WTC11 (cell line): ENCODE data around the gene PCID2. TPM values are rescaled to one million over a fixed set of nuclear protein-coding genes. Genes with fewer than 3 reads are reported as not detected.

ENCODE experiments used
- ATAC-seq: fragments of 200-7000 bp; cut with Tn5 transposase; 2 replicates; pipeline ENCODE4 v1.10.0; 2021; ENCODE audit warnings: mild to moderate bottlenecking, moderate library complexity
- CTCF ChIA-PET: fragments of 300-600 bp; sonication (Branson Sonifier 250); formaldehyde crosslinking; loops from one replicate; lab custom pipeline; 2021; ENCODE audit warnings: antibody characterized with exemption; lab: Charles Lee
- POLR2A ChIA-PET: fragments of 350-600 bp; sonication (Branson Sonifier 250); formaldehyde crosslinking; loops from one replicate; lab custom pipeline; 2021; ENCODE audit warnings: antibody characterized with exemption; lab: Charles Lee
- DNase-seq: peaks from one replicate; pipeline ENCODE4 v3.0.0; 2021; ENCODE audit warnings: low spot score
- H3K27ac Mint-ChIP-seq: 2 replicates; pipeline ENCODE4 v1.8.0; 2021; ENCODE audit warnings: mixed read lengths
- H3K27me3 Mint-ChIP-seq: 2 replicates; pipeline ENCODE4 v1.8.0; 2021; ENCODE audit warnings: low read depth, mild to moderate bottlenecking, moderate library complexity, mixed read lengths
- H3K36me3 Mint-ChIP-seq: 2 replicates; pipeline ENCODE4 v1.8.0; 2021; ENCODE audit warnings: mixed read lengths
- H3K4me1 Mint-ChIP-seq: 2 replicates; pipeline ENCODE4 v1.8.0; 2022; ENCODE audit warnings: mixed read lengths
- H3K4me3 Mint-ChIP-seq: 2 replicates; pipeline ENCODE4 v1.8.0; 2021; ENCODE audit warnings: mild to moderate bottlenecking, moderate library complexity, mixed read lengths
- H3K9me3 Mint-ChIP-seq: 2 replicates; pipeline ENCODE4 v1.8.0; 2021; ENCODE audit warnings: mixed read lengths
- ATF2 ChIP-seq: sonication (generic); formaldehyde crosslinking; IDR thresholded peaks from 2 replicates; pipeline ENCODE4 v1.8.1; 2022; ENCODE audit warnings: low read depth, missing genetic modification reagents, borderline replicate concordance
- ATF6 ChIP-seq: sonication (generic); formaldehyde crosslinking; IDR thresholded peaks from 2 replicates; pipeline ENCODE4 v1.8.1; 2023; ENCODE audit warnings: mild to moderate bottlenecking, missing genetic modification reagents
- CDX4 ChIP-seq: fragments of 250-450 bp; sonication (Bioruptor Pico); IDR thresholded peaks from 2 replicates; pipeline ENCODE4 v1.9.0; 2021; ENCODE audit warnings: moderate library complexity, mild to moderate bottlenecking, inconsistent platforms, borderline replicate concordance
- ESRRA ChIP-seq: sonication (generic); formaldehyde crosslinking; IDR thresholded peaks from 2 replicates; pipeline ENCODE4 v1.8.1; 2022; ENCODE audit warnings: mild to moderate bottlenecking, missing genetic modification reagents, borderline replicate concordance
- GTF2I ChIP-seq: fragments of 250-450 bp; sonication (Bioruptor Pico); conservative IDR thresholded peaks from 2 replicates; pipeline ENCODE4 v1.4.0; 2021; ENCODE audit warnings: mild to moderate bottlenecking
- IRF1 ChIP-seq: sonication (generic); formaldehyde crosslinking; IDR thresholded peaks from 2 replicates; pipeline ENCODE4 v1.8.0; 2023; ENCODE audit warnings: missing genetic modification reagents
- MYBL2 ChIP-seq: sonication (generic); formaldehyde crosslinking; IDR thresholded peaks from 2 replicates; pipeline ENCODE4 v1.8.1; 2023; ENCODE audit warnings: mild to moderate bottlenecking, moderate library complexity, missing genetic modification reagents
- OVOL2 ChIP-seq: fragments of 250-450 bp; sonication (Bioruptor Pico); IDR thresholded peaks from 2 replicates; pipeline ENCODE4 v1.9.0; 2021; ENCODE audit warnings: mild to moderate bottlenecking, borderline replicate concordance
- PRDM15 ChIP-seq: sonication (generic); formaldehyde crosslinking; IDR thresholded peaks from 2 replicates; pipeline ENCODE4 v1.8.0; 2022; ENCODE audit warnings: missing genetic modification reagents
- RELA ChIP-seq: sonication (generic); formaldehyde crosslinking; IDR thresholded peaks from 2 replicates; pipeline ENCODE4 v1.8.1; 2022; ENCODE audit warnings: missing genetic modification reagents, mild to moderate bottlenecking, borderline replicate concordance
- TCF7 ChIP-seq: sonication (generic); formaldehyde crosslinking; IDR thresholded peaks from 2 replicates; pipeline ENCODE4 v1.8.0; 2022; ENCODE audit warnings: mild to moderate bottlenecking, low read depth, missing genetic modification reagents, moderate library complexity
- ZNF263 ChIP-seq: sonication (generic); formaldehyde crosslinking; IDR thresholded peaks from 2 replicates; pipeline ENCODE4 v1.8.1; 2022; ENCODE audit warnings: low read depth, mild to moderate bottlenecking, moderate library complexity, missing genetic modification reagents
- ZNF317 ChIP-seq: sonication (generic); formaldehyde crosslinking; IDR thresholded peaks from 2 replicates; pipeline ENCODE4 v1.8.1; 2023; ENCODE audit warnings: low read depth, mild to moderate bottlenecking, moderate library complexity, missing genetic modification reagents, borderline replicate concordance
- ZNF423 ChIP-seq: fragments of 250-450 bp; sonication (Bioruptor Pico); IDR thresholded peaks from 2 replicates; pipeline ENCODE4 v2.1.2; 2022; ENCODE audit warnings: mild to moderate bottlenecking, moderate library complexity
- ZNF671 ChIP-seq: fragments of 250-450 bp; sonication (Bioruptor Pico); IDR thresholded peaks from 2 replicates; pipeline ENCODE4 v1.8.0; 2021; ENCODE audit warnings: mild to moderate bottlenecking
- total RNA-seq: library from RNA; stranded (reverse); gene quantifications from 3 replicates; pipeline ENCODE4 v1.2.3, GENCODE V29; 2021

PCID2 gene
- total RNA-seq, 1 experiment from 2014 or later: 69.4 TPM

- CTCF ChIA-PET: interaction anchor here (0.7 to 1.2 kb wide), 2 partner anchors 13 to 283 kb away, joined by 4 to 5 read pairs; no protein-coding TSS in a partner anchor
- POLR2A ChIA-PET: no interaction called here
- H3K4me1 Mint-ChIP-seq: no peaks in the 10 kb centered on the region
- peaks cover 87% of the 10 kb centered on the region for H3K36me3 Mint-ChIP-seq
- DNase-seq: no peak
- no peaks in the 10 kb centered on the region for H3K9me3 Mint-ChIP-seq
- no peak overlapping the region for H3K27ac Mint-ChIP-seq
- no peaks in the 10 kb centered on the region for H3K27me3 Mint-ChIP-seq
- no peak for TF ChIP-seq RELA (CRISPR knock-in tag)
- no peak for TF ChIP-seq ZNF671 (CRISPR knock-in tag)
- no peak for TF ChIP-seq ZNF263 (CRISPR knock-in tag)
- no peak for ATAC-seq
- no peak overlapping the region for H3K4me3 Mint-ChIP-seq
Measured at GRCh38 chr13:113225515-113225914, 17.0 kb upstream of the PCID2 start.

GRCh38 chr13:113224486-113224885 lies 16.0 kb upstream of the PCID2 start:
- Mint-ChIP-seq H3K4me3 (no peak overlapping the region), H3K27ac (no peak overlapping the region; the same call in 1 of the 2 replicates), H3K27me3 (no peaks in the 10 kb centered on the region), H3K4me1 (no peaks in the 10 kb centered on the region), H3K36me3 (peaks cover 86% of the 10 kb centered on the region), H3K9me3 (no peaks in the 10 kb centered on the region)
- no peak for DNase-seq
- no peak for ATAC-seq
- TF ChIP-seq CDX4 (CRISPR knock-in tag) (no peak), TCF7 (CRISPR knock-in tag) (no peak), ZNF317 (CRISPR knock-in tag) (no peak), MYBL2 (CRISPR knock-in tag) (no peak), ATF6 (CRISPR knock-in tag) (no peak), ATF2 (CRISPR knock-in tag) (no peak), IRF1 (CRISPR knock-in tag) (no peak), ZNF423 (CRISPR knock-in tag) (no peak), OVOL2 (CRISPR knock-in tag) (no peak), ESRRA (CRISPR knock-in tag) (no peak), GTF2I (CRISPR knock-in tag) (no peak), PRDM15 (no peak)
- POLR2A ChIA-PET: interaction anchor here (1.2 kb wide), 1 partner anchor 17 kb away, joined by 3 read pairs; no protein-coding TSS in a partner anchor
- CTCF ChIA-PET: no interaction called here
